B cell (primary cell): Measurements from ENCODE around the gene DNASE2. TPM values are rescaled to one million over a fixed set of nuclear protein-coding genes. Genes with fewer than 3 reads are reported as not detected.

Experiments
- ATAC-seq: fragments of 200-7000 bp; cut with Tn5 transposase; one replicate; pipeline ENCODE4 v1.10.0; 2021; ENCODE audit warnings: low read depth, mild to moderate bottlenecking, moderate number of reproducible peaks, moderate library complexity
- CTCF ChIA-PET: fragments of 350-600 bp; sonication (Branson Sonifier 250); formaldehyde crosslinking; loops from one replicate; lab custom pipeline; 2021; ENCODE audit warnings: antibody characterized with exemption, inconsistent platforms; lab: Charles Lee
- POLR2A ChIA-PET: fragments of 350-600 bp; sonication (Branson Sonifier 250); formaldehyde crosslinking; loops from one replicate; lab custom pipeline; 2021; ENCODE audit warnings: antibody characterized with exemption; lab: Charles Lee
- DNase-seq: peaks from one replicate; pipeline ENCODE4 v3.0.0; 2013
- H2AFZ ChIP-seq: 2 replicates; pipeline ENCODE4 v1.6.1; 2012; ENCODE audit warnings: mild to moderate bottlenecking, low read depth, low read length; ENCODE audit not compliant: insufficient read depth, poor library complexity, severe bottlenecking
- H3K27ac ChIP-seq, 2 donors: 1 replicate in 1 of 2; 2 replicates in 1 of 2; pipeline ENCODE4 v1.5.1; 2012 to 2013; ENCODE audit warnings: low read length in 2 of 2, mild to moderate bottlenecking in 2 of 2, moderate library complexity in 1 of 2
- H3K27me3 ChIP-seq, 4 experiments: fragments of 200-600 bp in 1 of 4; sonication (generic) in 1 of 4; replicated peaks in 1 of 4; 1 replicate in 2 of 4; 2 replicates in 2 of 4; pipeline versions ENCODE4 v1.6.1 to v1.7.0; 2013 to 2016; ENCODE audit warnings: low read length in 3 of 4, mild to moderate bottlenecking in 2 of 4, mixed read lengths in 1 of 4, moderate library complexity in 1 of 4; ENCODE audit not compliant: insufficient read depth in 4 of 4, control insufficient read depth in 3 of 4; ENCODE audit errors: control extremely low read depth in 1 of 4
- H3K36me3 ChIP-seq, 2 experiments: replicated peaks in 1 of 2; 1 replicate in 1 of 2; 2 replicates in 1 of 2; pipeline versions ENCODE4 v1.6.1 to v1.7.1; 2013; ENCODE audit warnings: low read length in 1 of 2; ENCODE audit not compliant: insufficient read depth in 2 of 2, control insufficient read depth in 1 of 2; ENCODE audit errors: control extremely low read depth in 1 of 2, extremely low read depth in 1 of 2
- H3K4me1 ChIP-seq, 2 donors: fragments of 200-600 bp in 1 of 2; sonication (generic) in 1 of 2; 1 replicate in 1 of 2; 2 replicates in 1 of 2; pipeline versions ENCODE4 v1.5.1 to v1.6.1; 2013 to 2017; ENCODE audit warnings: low read length in 2 of 2; ENCODE audit not compliant: control insufficient read depth in 2 of 2, insufficient read depth in 2 of 2
- H3K4me2 ChIP-seq: replicated peaks from 2 replicates; pipeline ENCODE3; 2012; ENCODE audit warnings: mild to moderate bottlenecking, low read depth, low read length; ENCODE audit not compliant: poor library complexity, severe bottlenecking
- H3K4me3 ChIP-seq, 5 experiments: fragments of 200-600 bp in 1 of 5; sonication (generic) in 1 of 5; 1 replicate in 3 of 5; 2 replicates in 2 of 5; pipeline versions ENCODE4 v1.5.1 to v1.7.0; 2011 to 2016; ENCODE audit warnings: low read length in 4 of 5, mild to moderate bottlenecking in 4 of 5, low read depth in 2 of 5, control low read depth in 1 of 5, moderate library complexity in 1 of 5; ENCODE audit not compliant: insufficient read depth in 1 of 5; ENCODE audit errors: control extremely low read depth in 1 of 5, extremely low read depth in 1 of 5
- H3K79me2 ChIP-seq: fragments of 200-600 bp; sonication (generic); one replicate; pipeline ENCODE4 v1.6.0; 2016; ENCODE audit warnings: low read length; ENCODE audit not compliant: control insufficient read depth, insufficient read depth
- H3K9ac ChIP-seq: fragments of 200-600 bp; sonication (generic); 2 replicates; pipeline ENCODE4 v1.6.1; 2017; ENCODE audit warnings: mild to moderate bottlenecking, low read length, moderate library complexity
- H3K9me3 ChIP-seq, 3 donors: one replicate each; pipeline versions ENCODE4 v1.6.1 to v1.7.1; 2013; ENCODE audit warnings: low read length in 2 of 3; ENCODE audit not compliant: control insufficient read depth in 2 of 3, insufficient read depth in 1 of 3; ENCODE audit errors: control extremely low read depth in 1 of 3
- H4K20me1 ChIP-seq: 2 replicates; pipeline ENCODE4 v1.6.0; 2012; ENCODE audit warnings: mild to moderate bottlenecking, low read length; ENCODE audit not compliant: insufficient read depth, control insufficient read depth, poor library complexity, severe bottlenecking
- H3K27ac Mint-ChIP-seq: one replicate; pipeline ENCODE4 v1.8.0; 2021; ENCODE audit warnings: mixed read lengths
- H3K27me3 Mint-ChIP-seq: one replicate; pipeline ENCODE4 v1.8.0; 2021; ENCODE audit warnings: mixed read lengths
- H3K4me1 Mint-ChIP-seq: one replicate; pipeline ENCODE4 v1.8.0; 2021; ENCODE audit warnings: mixed read lengths
- H3K4me3 Mint-ChIP-seq: one replicate; pipeline ENCODE4 v1.8.0; 2021; ENCODE audit warnings: mixed read lengths
- H3K9me3 Mint-ChIP-seq: one replicate; pipeline ENCODE4 v1.8.0; 2022; ENCODE audit warnings: mixed read lengths; ENCODE audit not compliant: insufficient read depth
- CTCF ChIP-seq: fragments of 200-600 bp; IDR thresholded peaks from one replicate; pipeline ENCODE4 v1.8.0; 2022; ENCODE audit warnings: antibody characterized with exemption, mild to moderate bottlenecking
- EZH2 ChIP-seq: IDR thresholded peaks from 2 replicates; pipeline ENCODE4 v1.6.1; 2012; ENCODE audit warnings: borderline replicate concordance, low read depth, mild to moderate bottlenecking, moderate library complexity, low read length; ENCODE audit not compliant: insufficient read depth, poor library complexity, severe bottlenecking
- WGBS: methylation state at CpG from one replicate; pipeline ENCODE4 v1.1.5; 2013; ENCODE audit warnings: missing lambda C conversion rate; ENCODE audit not compliant: insufficient coverage; 5-methylcytosine and 5-hydroxymethylcytosine counted together
- intact Hi-C: fragments of 100-400 bp; cut with micrococcal nuclease; formaldehyde crosslinking; loops from one replicate; pipeline ENCODE4 v1.10.0; 2022
- polyA plus RNA-seq: library from polyadenylated mRNA; depleted of rRNA; stranded (reverse); fragments of >200 nt; gene quantifications from 2 replicates; pipeline ENCODE4 v1.2.3, GENCODE V29; 2012
- total RNA-seq, 2 donors: library from RNA; stranded (reverse); fragments of 120-200 nt in 1 of 2; gene quantifications; 1 replicate in 1 of 2; 2 replicates in 1 of 2; pipeline versions ENCODE4 v1.2.3 to v1.2.4, GENCODE V29; 2013 to 2022

The DNASE2 gene
- total and polyA plus RNA-seq, 2 donors (not counting 1 experiment from before 2014, with no cell fraction given), result 24.9 to 26.6 TPM

- peaks cover 13% of the 10 kb centered on the region for H4K20me1 ChIP-seq
- H2AFZ ChIP-seq, result no peak overlapping the region
- ChIA-PET POLR2A (no interaction called here), CTCF (no interaction called here)
- peaks cover 0 to 12% of the 10 kb centered on the region in 2 donors for H3K4me1 ChIP-seq
- Mint-ChIP-seq H3K4me1 (peaks cover 9% of the 10 kb centered on the region), H3K27me3 (no peaks in the 10 kb centered on the region), H3K9me3 (no peaks in the 10 kb centered on the region), H3K27ac (no peak overlapping the region), H3K4me3 (no peak overlapping the region)
- H3K4me3 ChIP-seq, result no peak overlapping the region
- H3K9ac ChIP-seq, result no peak overlapping the region
- TF ChIP-seq CTCF (no peak), EZH2 (no peak)
- H3K36me3 ChIP-seq, result peaks cover 0 to 47% of the 10 kb centered on the region in 2 experiments
- 93% methylated on average over 3 of the region's 4 CpGs for WGBS
- no peaks in the 10 kb centered on the region for H3K9me3 ChIP-seq
- ATAC-seq (no peak), DNase-seq (no peak)
- no peak overlapping the region for H3K4me2 ChIP-seq
- H3K27ac ChIP-seq, result no peak overlapping the region
- H3K27me3 ChIP-seq, result no peaks in the 10 kb centered on the region
- intact Hi-C loops, result no loop called here
- H3K79me2 ChIP-seq, result peaks cover under 1% of the 10 kb centered on the region
Measured at GRCh38 chr19:12922959-12923358, 41.7 kb upstream of the DNASE2 start.

- H3K4me3 Mint-ChIP-seq, result no peak overlapping the region
Measured at GRCh38 chr19:12921047-12921446, 39.8 kb upstream of the DNASE2 start.

More at GRCh38 chr19:12921047-12921446, 39.8 kb upstream of the DNASE2 start:
- Histone ChIP-seq H3K27ac (no peak overlapping the region), H3K4me1 (peaks cover 0 to 12% of the 10 kb centered on the region in 2 donors), H4K20me1 (peaks cover 12% of the 10 kb centered on the region), H3K9me3 (no peaks in the 10 kb centered on the region), H3K9ac (no peak overlapping the region), H3K4me2 (no peak overlapping the region), H3K4me3 (no peak overlapping the region), H3K79me2 (no peaks in the 10 kb centered on the region), H3K36me3 (peaks cover 0 to 36% of the 10 kb centered on the region in 2 experiments), H3K27me3 (no peaks in the 10 kb centered on the region), H2AFZ (no peak overlapping the region)
- ChIA-PET POLR2A (interaction anchor here (1.0 kb wide), 1 partner anchor 30 kb away, joined by 4 read pairs; the partner anchor contains the start of gene GCDH), CTCF (interaction anchor here (0.6 to 1.4 kb wide), 3 partner anchors 12 to 1285 kb away, joined by 3 to 5 read pairs (median 3); partner anchors contain the start of gene ADGRL1)
- Mint-ChIP-seq H3K27ac (no peak overlapping the region), H3K9me3 (no peaks in the 10 kb centered on the region), H3K4me1 (peaks cover 9% of the 10 kb centered on the region), H3K27me3 (no peaks in the 10 kb centered on the region)
- no peak for TF ChIP-seq EZH2
- TF ChIP-seq CTCF, result no peak
- intact Hi-C loops, result no loop called here
- no peak for DNase-seq
- WGBS, result 82% methylated on average over 2 of the region's 3 CpGs
- no peak for ATAC-seq
